ENCODE results near the gene SLC37A2.

SLC37A2 gene

DNA sequence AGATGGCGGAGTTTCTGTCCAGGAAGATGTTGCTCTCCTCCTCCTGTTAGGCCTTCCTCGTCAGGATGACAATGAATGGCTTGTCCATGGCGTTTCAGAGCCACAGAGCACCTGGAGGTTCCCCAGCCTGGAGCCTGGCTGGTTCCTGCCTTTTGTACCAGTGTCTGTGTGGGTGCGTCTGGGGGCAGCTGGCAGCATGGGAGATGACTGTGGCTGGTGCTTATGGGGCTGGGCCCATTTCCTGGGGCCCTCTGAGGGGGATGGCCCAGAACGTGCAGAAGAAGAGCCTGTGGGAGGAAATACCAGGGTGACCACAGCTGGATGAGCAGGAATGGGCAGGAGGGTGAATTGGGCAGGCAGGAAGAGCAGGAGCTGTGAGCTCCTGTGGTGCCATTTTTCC lies 6.7 kb downstream of the SLC37A2 start:
- Histone ChIP-seq H3K9ac (ENCODE audit: low read depth in 1 of 2, low read length in 2 of 2) (peak overlapping the region in 1 of 2 donors; percentile 2), H3K4me3 (ENCODE audit: low read length in 2 of 2) (no peak overlapping the region), H3K4me1 (ENCODE audit: control insufficient read depth in 2 of 2, insufficient read depth in 2 of 2, low read length in 2 of 2) (peaks cover 4 to 5% of the 10 kb centered on the region in 2 donors), H3K36me3 (ENCODE audit: control insufficient read depth in 2 of 2, insufficient read depth in 2 of 2, low read length in 2 of 2) (no peaks in the 10 kb centered on the region), H3K9me3 (ENCODE audit: control insufficient read depth in 2 of 2, low read length in 2 of 2) (no peaks in the 10 kb centered on the region), H3K27me3 (ENCODE audit: control insufficient read depth in 2 of 2, insufficient read depth in 2 of 2, low read length in 2 of 2) (peaks cover 0 to 5% of the 10 kb centered on the region in 2 donors), H3K27ac (ENCODE audit: low read depth in 2 of 2, low read length in 2 of 2) (peak overlapping the region; percentile 53 to 56)

DNA sequence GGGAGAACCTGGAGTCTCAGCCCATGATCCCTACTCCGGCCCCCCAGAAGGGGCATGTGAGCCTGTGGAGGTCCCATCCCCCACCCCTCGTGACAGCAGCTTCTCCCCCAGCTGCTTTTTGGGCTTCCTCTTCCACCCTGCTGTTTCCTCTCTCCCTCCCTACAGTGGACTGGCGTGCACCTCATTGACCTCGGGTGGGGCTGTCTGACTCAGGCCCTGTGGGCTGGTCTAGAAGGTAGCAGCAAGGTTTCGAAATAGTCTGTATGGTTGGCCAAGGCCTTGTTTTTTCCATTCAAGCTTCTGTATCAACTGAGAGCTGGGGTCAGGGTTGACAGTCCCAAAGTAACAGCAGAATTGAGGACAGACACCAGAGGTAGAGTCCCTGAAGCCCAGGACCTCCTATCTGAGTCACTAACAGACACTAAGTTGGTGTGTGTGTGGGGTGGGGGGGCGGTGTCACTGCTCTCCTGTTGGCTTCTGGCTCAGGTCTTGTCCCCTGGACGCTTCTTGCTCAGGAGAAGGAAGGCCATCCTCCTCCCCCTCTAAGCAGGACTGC lies 7.7 kb downstream of the SLC37A2 start:
- no peak overlapping the region for H3K4me3 ChIP-seq (ENCODE audit: low read length in 2 of 2)
- H3K27me3 ChIP-seq (ENCODE audit: control insufficient read depth in 2 of 2, insufficient read depth in 2 of 2, low read length in 2 of 2) = no peaks in the 10 kb centered on the region
- no peaks in the 10 kb centered on the region for H3K9me3 ChIP-seq (ENCODE audit: control insufficient read depth in 2 of 2, low read length in 2 of 2)
- H3K9ac ChIP-seq (ENCODE audit: low read depth in 1 of 2, low read length in 2 of 2) = no peak overlapping the region
- H3K4me1 ChIP-seq (ENCODE audit: control insufficient read depth in 2 of 2, insufficient read depth in 2 of 2, low read length in 2 of 2) = peaks cover 4 to 5% of the 10 kb centered on the region in 2 donors
- no peaks in the 10 kb centered on the region for H3K36me3 ChIP-seq (ENCODE audit: control insufficient read depth in 2 of 2, insufficient read depth in 2 of 2, low read length in 2 of 2)
- peak overlapping the region; percentile 55 to 65 for H3K27ac ChIP-seq (ENCODE audit: low read depth in 2 of 2, low read length in 2 of 2)

DNA sequence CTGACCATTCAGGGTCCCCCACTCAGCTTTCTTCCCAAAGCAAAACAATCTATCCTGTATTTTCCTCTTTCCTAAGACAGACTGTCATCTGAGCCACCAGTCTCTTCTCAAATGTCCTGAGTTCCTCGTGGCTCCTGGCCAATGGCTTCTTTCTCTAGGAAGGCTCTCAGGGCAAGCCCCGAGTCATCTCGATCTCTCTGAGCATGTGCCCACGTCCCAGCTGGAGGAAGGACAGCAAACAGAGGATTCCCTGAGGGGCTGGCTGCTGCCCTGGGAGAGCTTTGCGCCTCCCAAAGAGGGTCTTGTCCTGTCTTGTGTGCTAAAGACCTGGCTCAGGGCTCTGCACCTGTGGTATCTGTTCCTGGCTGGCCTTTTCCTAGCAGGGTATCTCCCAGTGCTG lies 8.3 kb downstream of the SLC37A2 start:
- Histone ChIP-seq H3K36me3 (ENCODE audit: control insufficient read depth in 2 of 2, insufficient read depth in 2 of 2, low read length in 2 of 2) (no peaks in the 10 kb centered on the region), H3K27ac (ENCODE audit: low read depth in 2 of 2, low read length in 2 of 2) (peak overlapping the region; percentile 55 to 65), H3K27me3 (ENCODE audit: control insufficient read depth in 2 of 2, insufficient read depth in 2 of 2, low read length in 2 of 2) (no peaks in the 10 kb centered on the region), H3K9me3 (ENCODE audit: control insufficient read depth in 2 of 2, low read length in 2 of 2) (no peaks in the 10 kb centered on the region), H3K4me3 (ENCODE audit: low read length in 2 of 2) (no peak overlapping the region), H3K9ac (ENCODE audit: low read depth in 1 of 2, low read length in 2 of 2) (no peak overlapping the region), H3K4me1 (ENCODE audit: control insufficient read depth in 2 of 2, insufficient read depth in 2 of 2, low read length in 2 of 2) (peaks cover 4 to 5% of the 10 kb centered on the region in 2 donors)

DNA sequence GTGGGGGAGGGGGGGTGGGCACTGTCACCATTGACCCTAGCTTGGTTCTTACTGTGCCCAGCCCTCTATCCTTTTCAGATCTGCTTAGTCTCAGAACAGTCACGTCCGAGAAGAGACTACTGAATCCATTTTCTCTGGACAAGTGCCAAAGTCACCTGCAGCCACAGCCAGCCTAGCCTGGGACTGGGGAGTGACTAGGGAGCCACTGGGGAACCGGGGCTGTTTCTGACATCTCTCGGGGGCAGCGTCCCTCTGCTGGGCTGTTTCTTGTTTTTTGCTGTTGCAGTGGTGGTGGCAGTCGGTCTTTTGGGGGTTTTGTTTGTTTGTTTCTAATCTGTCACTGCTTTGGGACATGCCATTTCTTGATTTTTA lies 8.7 kb downstream of the SLC37A2 start:
- H3K9ac ChIP-seq (ENCODE audit: low read depth in 1 of 2, low read length in 2 of 2) = no peak overlapping the region
- no peak overlapping the region for H3K4me3 ChIP-seq (ENCODE audit: low read length in 2 of 2)
- H3K27me3 ChIP-seq (ENCODE audit: control insufficient read depth in 2 of 2, insufficient read depth in 2 of 2, low read length in 2 of 2) = no peaks in the 10 kb centered on the region
- H3K4me1 ChIP-seq (ENCODE audit: control insufficient read depth in 2 of 2, insufficient read depth in 2 of 2, low read length in 2 of 2) = peaks cover 4 to 5% of the 10 kb centered on the region in 2 donors
- H3K36me3 ChIP-seq (ENCODE audit: control insufficient read depth in 2 of 2, insufficient read depth in 2 of 2, low read length in 2 of 2) = no peaks in the 10 kb centered on the region
- peak overlapping the region; percentile 9 to 28 for H3K27ac ChIP-seq (ENCODE audit: low read depth in 2 of 2, low read length in 2 of 2)
- no peaks in the 10 kb centered on the region for H3K9me3 ChIP-seq (ENCODE audit: control insufficient read depth in 2 of 2, low read length in 2 of 2)

DNA sequence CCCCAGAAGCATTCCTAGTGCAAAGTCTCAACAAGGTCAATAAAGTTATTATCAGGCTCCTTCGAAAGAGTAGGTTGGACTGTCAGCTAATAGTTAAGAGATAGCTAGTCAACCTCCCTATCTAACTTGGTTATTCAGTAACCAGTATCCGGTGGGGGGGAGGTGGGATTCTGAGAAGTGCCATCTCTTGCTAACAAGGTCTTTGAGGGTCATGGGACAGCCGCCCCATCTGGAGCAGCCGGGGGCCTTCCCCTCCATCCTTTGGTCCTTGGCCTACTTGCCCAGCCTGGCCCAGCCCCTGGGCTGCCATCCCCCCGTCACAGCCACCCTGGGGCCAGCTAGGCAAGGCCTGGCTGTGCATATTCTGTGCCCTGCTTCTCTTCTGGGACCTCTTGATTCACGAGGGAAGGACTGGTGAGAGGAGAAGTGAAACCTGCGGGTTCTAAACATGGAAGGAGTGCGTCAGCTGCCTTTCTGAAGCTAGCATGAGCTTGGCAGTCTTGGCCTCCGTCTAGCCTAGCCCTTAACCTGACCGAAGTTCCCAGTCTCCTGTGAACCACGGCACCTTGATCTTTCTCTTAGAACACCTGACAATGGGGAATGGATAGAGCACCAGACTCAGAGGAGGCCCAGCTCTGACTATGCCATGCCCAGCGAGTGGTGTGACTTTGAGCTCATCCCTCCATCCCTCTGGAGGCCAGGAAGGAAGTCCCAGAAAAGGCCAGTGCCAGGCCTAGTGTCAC lies 9.3 kb downstream of the SLC37A2 start:
- Histone ChIP-seq H3K27me3 (ENCODE audit: control insufficient read depth in 2 of 2, insufficient read depth in 2 of 2, low read length in 2 of 2) (no peaks in the 10 kb centered on the region), H3K27ac (ENCODE audit: low read depth in 2 of 2, low read length in 2 of 2) (peak overlapping the region; percentile 25 to 28), H3K36me3 (ENCODE audit: control insufficient read depth in 2 of 2, insufficient read depth in 2 of 2, low read length in 2 of 2) (no peaks in the 10 kb centered on the region), H3K9ac (ENCODE audit: low read depth in 1 of 2, low read length in 2 of 2) (no peak overlapping the region), H3K9me3 (ENCODE audit: control insufficient read depth in 2 of 2, low read length in 2 of 2) (no peaks in the 10 kb centered on the region), H3K4me3 (ENCODE audit: low read length in 2 of 2) (no peak overlapping the region), H3K4me1 (ENCODE audit: control insufficient read depth in 2 of 2, insufficient read depth in 2 of 2, low read length in 2 of 2) (peaks cover 4 to 5% of the 10 kb centered on the region in 2 donors)

DNA sequence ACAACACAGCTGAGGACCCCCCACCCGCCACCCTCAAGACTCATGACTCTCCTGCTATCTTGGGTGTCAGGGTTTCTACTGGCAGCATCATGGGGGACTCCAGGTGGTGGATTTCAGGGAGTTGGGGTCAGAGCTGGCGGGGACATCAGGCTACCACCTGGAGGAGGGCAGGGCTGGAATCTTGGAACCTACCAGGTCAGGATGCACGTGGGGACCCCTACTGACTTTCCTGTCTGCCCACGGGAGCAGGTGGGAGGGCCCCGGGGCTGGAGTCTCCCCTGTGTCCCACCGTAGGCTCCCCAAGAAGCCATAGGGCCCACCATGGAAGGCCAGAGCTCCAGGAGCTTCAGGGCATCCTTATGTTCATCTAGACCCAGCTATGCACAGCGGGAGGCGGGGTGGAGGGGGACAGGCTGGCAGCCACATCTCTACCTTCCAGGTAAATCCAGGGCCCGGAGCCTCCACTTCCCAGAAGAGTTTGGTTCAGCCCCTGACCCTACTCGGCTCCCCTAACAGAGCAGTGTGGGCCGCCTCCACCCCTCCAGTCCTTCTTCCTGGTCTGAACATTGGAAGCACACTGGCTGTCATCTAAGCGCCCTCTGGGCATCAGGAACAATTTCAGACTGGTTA lies 10.0 kb downstream of the SLC37A2 start:
- Histone ChIP-seq H3K36me3 (ENCODE audit: control insufficient read depth in 2 of 2, insufficient read depth in 2 of 2, low read length in 2 of 2) (no peaks in the 10 kb centered on the region), H3K4me3 (ENCODE audit: low read length in 2 of 2) (no peak overlapping the region), H3K27ac (ENCODE audit: low read depth in 2 of 2, low read length in 2 of 2) (peak overlapping the region in 1 of 2 donors; percentile 25), H3K9ac (ENCODE audit: low read depth in 1 of 2, low read length in 2 of 2) (no peak overlapping the region), H3K9me3 (ENCODE audit: control insufficient read depth in 2 of 2, low read length in 2 of 2) (no peaks in the 10 kb centered on the region), H3K27me3 (ENCODE audit: control insufficient read depth in 2 of 2, insufficient read depth in 2 of 2, low read length in 2 of 2) (no peaks in the 10 kb centered on the region), H3K4me1 (ENCODE audit: control insufficient read depth in 2 of 2, insufficient read depth in 2 of 2, low read length in 2 of 2) (peaks cover 4 to 5% of the 10 kb centered on the region in 2 donors)

DNA sequence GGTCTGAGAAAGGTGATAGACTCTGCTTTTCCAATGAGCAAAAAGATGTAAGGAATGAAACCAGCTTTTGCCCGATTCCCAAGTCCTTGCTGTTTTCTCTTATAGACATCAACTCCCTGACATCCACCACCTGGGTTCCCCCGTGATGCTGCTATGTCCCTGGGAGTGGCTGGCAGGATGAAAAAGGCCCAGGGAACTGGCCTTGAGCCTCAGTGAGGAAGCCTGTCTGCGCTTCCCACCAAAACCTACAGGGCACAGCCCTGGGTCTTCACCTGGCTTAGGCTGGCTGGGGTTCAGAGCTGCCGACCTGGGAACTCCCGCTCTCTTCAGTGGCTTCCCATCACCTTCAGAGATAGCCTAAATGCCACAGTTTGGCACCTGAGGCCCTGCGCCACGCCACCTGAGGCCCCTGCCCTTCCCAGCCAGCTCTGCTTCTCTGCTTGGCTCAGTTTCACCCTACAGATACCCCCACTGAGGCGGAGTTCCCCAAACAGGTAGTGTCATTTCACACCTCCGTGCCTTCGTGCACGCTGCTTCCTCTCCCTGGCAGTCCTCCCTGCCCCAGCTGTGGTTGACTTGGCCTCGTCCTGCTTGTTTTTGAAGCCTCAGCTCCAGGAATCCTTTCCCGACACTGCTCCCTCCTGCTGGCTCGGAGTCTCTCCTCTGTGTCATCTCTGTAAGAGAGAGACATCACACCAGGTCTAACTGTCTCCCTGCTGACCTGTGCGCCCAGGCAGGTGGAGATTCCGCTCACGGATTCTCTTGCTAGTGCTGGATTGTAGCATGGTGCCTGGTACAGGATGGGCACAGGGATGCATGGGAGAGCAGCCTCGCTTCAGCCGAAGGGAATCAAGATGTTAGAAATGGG lies 10.7 kb downstream of the SLC37A2 start:
- no peaks in the 10 kb centered on the region for H3K27me3 ChIP-seq (ENCODE audit: control insufficient read depth in 2 of 2, insufficient read depth in 2 of 2, low read length in 2 of 2)
- peaks cover 4 to 5% of the 10 kb centered on the region in 2 donors for H3K4me1 ChIP-seq (ENCODE audit: control insufficient read depth in 2 of 2, insufficient read depth in 2 of 2, low read length in 2 of 2)
- no peak overlapping the region for H3K4me3 ChIP-seq (ENCODE audit: low read length in 2 of 2)
- H3K9ac ChIP-seq (ENCODE audit: low read depth in 1 of 2, low read length in 2 of 2) = no peak overlapping the region
- no peaks in the 10 kb centered on the region for H3K36me3 ChIP-seq (ENCODE audit: control insufficient read depth in 2 of 2, insufficient read depth in 2 of 2, low read length in 2 of 2)
- no peak overlapping the region for H3K27ac ChIP-seq (ENCODE audit: low read depth in 2 of 2, low read length in 2 of 2)
- H3K9me3 ChIP-seq (ENCODE audit: control insufficient read depth in 2 of 2, low read length in 2 of 2) = no peaks in the 10 kb centered on the region

DNA sequence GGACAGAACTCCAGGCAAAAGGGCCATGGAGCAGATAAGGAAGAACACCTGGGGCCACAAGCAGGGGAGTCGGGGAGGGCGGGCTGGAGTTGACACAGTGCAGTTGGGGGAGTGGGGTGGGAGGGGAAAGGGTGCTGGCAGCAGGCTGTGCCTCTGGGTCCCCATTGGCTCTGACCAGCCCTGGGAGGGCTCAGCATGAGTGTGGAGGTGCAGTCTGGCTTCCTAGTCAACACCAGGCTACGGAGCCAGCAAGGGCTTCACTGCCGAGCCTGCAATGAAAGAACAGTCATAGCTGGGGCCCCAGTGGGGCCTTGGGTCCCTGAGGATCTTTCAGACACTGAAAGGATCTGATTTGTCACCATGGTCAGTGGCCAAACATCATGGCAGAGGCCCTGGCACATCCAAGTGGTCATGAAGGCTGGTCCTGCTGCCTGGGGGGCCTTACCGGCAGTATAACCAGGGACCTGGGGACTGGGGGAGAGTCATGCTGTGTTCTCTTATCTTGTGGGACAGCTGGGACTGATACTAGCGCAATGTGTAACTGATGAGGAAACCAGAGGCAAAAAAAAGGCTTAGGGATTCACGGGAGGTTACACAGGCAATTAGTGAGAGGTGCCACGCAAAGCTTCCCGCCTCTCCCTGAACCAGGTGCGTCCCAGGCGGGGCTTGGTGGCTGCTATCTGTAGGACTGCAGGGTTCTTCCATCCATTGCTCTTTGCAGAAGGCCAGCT lies 11.6 kb downstream of the SLC37A2 start:
- Histone ChIP-seq H3K27me3 (ENCODE audit: control insufficient read depth in 2 of 2, insufficient read depth in 2 of 2, low read length in 2 of 2) (no peaks in the 10 kb centered on the region), H3K4me3 (ENCODE audit: low read length in 2 of 2) (no peak overlapping the region), H3K9me3 (ENCODE audit: control insufficient read depth in 2 of 2, low read length in 2 of 2) (no peaks in the 10 kb centered on the region), H3K36me3 (ENCODE audit: control insufficient read depth in 2 of 2, insufficient read depth in 2 of 2, low read length in 2 of 2) (no peaks in the 10 kb centered on the region), H3K27ac (ENCODE audit: low read depth in 2 of 2, low read length in 2 of 2) (no peak overlapping the region), H3K9ac (ENCODE audit: low read depth in 1 of 2, low read length in 2 of 2) (no peak overlapping the region), H3K4me1 (ENCODE audit: control insufficient read depth in 2 of 2, insufficient read depth in 2 of 2, low read length in 2 of 2) (peaks cover 4 to 5% of the 10 kb centered on the region in 2 donors)

DNA sequence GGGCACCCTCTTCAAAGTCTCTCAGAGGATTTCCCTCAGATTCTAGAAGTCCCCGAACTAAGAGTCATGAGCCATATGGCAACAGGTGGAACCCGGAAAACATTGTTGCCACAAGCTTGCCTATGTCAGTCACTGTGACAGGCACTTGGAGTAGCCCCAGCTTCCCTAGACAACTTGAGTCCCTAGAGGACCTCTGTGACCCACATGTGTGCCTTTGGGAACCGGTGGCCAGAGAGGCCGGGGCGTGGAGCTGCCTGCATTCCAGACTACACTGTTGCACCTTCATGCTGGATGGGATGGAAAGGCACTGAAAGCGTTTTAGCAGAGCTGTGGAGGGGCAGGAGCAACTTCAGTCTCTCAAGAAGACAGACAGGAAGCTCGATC lies 12.1 kb downstream of the SLC37A2 start:
- Histone ChIP-seq H3K9me3 (ENCODE audit: control insufficient read depth in 2 of 2, low read length in 2 of 2) (no peaks in the 10 kb centered on the region), H3K36me3 (ENCODE audit: control insufficient read depth in 2 of 2, insufficient read depth in 2 of 2, low read length in 2 of 2) (no peaks in the 10 kb centered on the region), H3K27me3 (ENCODE audit: control insufficient read depth in 2 of 2, insufficient read depth in 2 of 2, low read length in 2 of 2) (no peaks in the 10 kb centered on the region), H3K27ac (ENCODE audit: low read depth in 2 of 2, low read length in 2 of 2) (no peak overlapping the region), H3K4me3 (ENCODE audit: low read length in 2 of 2) (no peak overlapping the region), H3K4me1 (ENCODE audit: control insufficient read depth in 2 of 2, insufficient read depth in 2 of 2, low read length in 2 of 2) (peaks cover 2 to 5% of the 10 kb centered on the region in 2 donors), H3K9ac (ENCODE audit: low read depth in 1 of 2, low read length in 2 of 2) (no peak overlapping the region)
